ENCODE data around the gene FAM135A. TPM values are rescaled to one million over a fixed set of nuclear protein-coding genes. Genes with fewer than 3 reads are reported as not detected.

Gene FAM135A
- total and polyA plus RNA-seq, 2 of the 8 experiments (the other 6 are each of a cell fraction or from before 2014, with no cell fraction given) = 17.4 to 35.7 TPM

DNA sequence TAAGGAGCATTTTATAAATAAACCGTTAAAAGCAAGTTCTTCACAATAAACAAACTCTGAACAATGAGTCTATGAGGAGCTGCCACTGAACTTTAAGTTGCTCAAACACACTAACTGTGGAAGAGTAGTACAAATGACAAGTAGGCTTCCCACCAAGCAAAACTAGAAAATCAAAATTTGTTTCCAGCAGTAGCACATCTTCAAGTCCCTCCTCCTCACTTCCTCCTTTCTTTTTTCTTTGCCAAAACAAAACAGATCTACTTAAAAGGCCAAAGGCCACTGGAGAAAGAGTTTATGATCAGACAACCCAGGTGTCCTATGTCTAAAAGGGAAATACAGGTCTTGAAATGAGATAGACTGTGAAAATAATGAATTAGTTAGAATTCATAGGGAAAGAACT lies 17.1 kb upstream of the FAM135A start:
- no peak for FAIRE-seq
- CTCF ChIA-PET (ENCODE audit: partially characterized antibody) = no interaction called here
- no peak overlapping the region for H2AFZ ChIP-seq (ENCODE audit: low read length)
- TF ChIP-seq GTF2F1 (IDR thresholded peaks at IDR 0.05; ENCODE audit: borderline replicate concordance, low read depth, low read length) (no peak), EP300 (IDR thresholded peaks at IDR 0.05; ENCODE audit: borderline replicate concordance in 1 of 2, low read depth in 2 of 2, low read length in 2 of 2) (no peak), CHD2 (IDR thresholded peaks at IDR 0.05; ENCODE audit: low read length) (no peak), BACH1 (IDR thresholded peaks at IDR 0.05; ENCODE audit: low read length) (no peak), KDM1A (IDR thresholded peaks at IDR 0.05; ENCODE audit: borderline replicate concordance, low read length) (no peak), SIRT6 (IDR thresholded peaks at IDR 0.05; ENCODE audit: low read length) (no peak), RBBP5 (IDR thresholded peaks at IDR 0.05; ENCODE audit: borderline replicate concordance, low read depth, low read length) (no peak), BRCA1 (IDR thresholded peaks at IDR 0.05; ENCODE audit: low read depth, low read length) (no peak), RAD21 (IDR thresholded peaks at IDR 0.05 in 1 of 2, conservative IDR thresholded peaks at IDR 0.05 in 1 of 2; ENCODE audit: low read depth in 2 of 2, low read length in 2 of 2) (no peak), ASH2L (IDR thresholded peaks at IDR 0.05; ENCODE audit: low read length) (no peak), POU5F1 (IDR thresholded peaks at IDR 0.05; ENCODE audit: low read depth, low read length) (no peak), KDM5A (IDR thresholded peaks at IDR 0.05; ENCODE audit: low read length) (no peak)
- TF ChIP-seq, protein P1, sequence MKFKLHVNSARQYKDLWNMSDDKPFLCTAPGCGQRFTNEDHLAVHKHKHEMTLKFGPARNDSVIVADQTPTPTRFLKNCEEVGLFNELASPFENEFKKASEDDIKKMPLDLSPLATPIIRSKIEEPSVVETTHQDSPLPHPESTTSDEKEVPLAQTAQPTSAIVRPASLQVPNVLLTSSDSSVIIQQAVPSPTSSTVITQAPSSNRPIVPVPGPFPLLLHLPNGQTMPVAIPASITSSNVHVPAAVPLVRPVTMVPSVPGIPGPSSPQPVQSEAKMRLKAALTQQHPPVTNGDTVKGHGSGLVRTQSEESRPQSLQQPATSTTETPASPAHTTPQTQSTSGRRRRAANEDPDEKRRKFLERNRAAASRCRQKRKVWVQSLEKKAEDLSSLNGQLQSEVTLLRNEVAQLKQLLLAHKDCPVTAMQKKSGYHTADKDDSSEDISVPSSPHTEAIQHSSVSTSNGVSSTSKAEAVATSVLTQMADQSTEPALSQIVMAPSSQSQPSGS (IDR thresholded peaks at IDR 0.05; ENCODE audit: low read length) = no peak

More for the DNA sequence above, 17.1 kb upstream of the FAM135A start:
- Histone ChIP-seq H4K91ac (replicated peaks; ENCODE audit: insufficient read length, low read length) (no peak overlapping the region), H3K4me3 (ENCODE audit: extremely low read depth in 1 of 4, insufficient read depth in 2 of 4, low read depth in 3 of 4, low read length in 4 of 4) (no peak overlapping the region), H3K4ac (replicated peaks; ENCODE audit: insufficient read length, low read depth, low read length) (no peak overlapping the region), H3K27ac (ENCODE audit: low read depth, low read length) (no peak overlapping the region), H4K5ac (ENCODE audit: insufficient read length, low read depth, low read length) (no peak overlapping the region), H3K23me2 (ENCODE audit: low read depth, low read length) (no peaks in the 10 kb centered on the region), H3K4me1 (replicated peaks in 1 of 4; ENCODE audit: control insufficient read depth in 3 of 4, insufficient read depth in 4 of 4, low read length in 3 of 4) (peaks cover 0 to 3% (median 0%) of the 10 kb centered on the region in 4 experiments; a peak in 2 of 7 replicates), H3K14ac (ENCODE audit: insufficient read length) (no peak overlapping the region), H3K79me1 (ENCODE audit: low read depth, low read length) (no peaks in the 10 kb centered on the region), H3K9ac (replicated peaks in 1 of 4; ENCODE audit: extremely low read depth in 1 of 4, low read depth in 3 of 4, low read length in 3 of 4) (no peak overlapping the region), H3K56ac (replicated peaks; ENCODE audit: insufficient read length, low read depth, low read length) (no peak overlapping the region), H3K79me2 (ENCODE audit: control insufficient read depth in 1 of 2, insufficient read depth in 2 of 2, low read length in 2 of 2) (no peaks in the 10 kb centered on the region), H3K23ac (ENCODE audit: insufficient read length) (no peak overlapping the region), H2BK12ac (ENCODE audit: low read depth, low read length) (no peak overlapping the region), H4K8ac (ENCODE audit: extremely low read depth, insufficient read depth, low read length) (no peak overlapping the region), H3K18ac (ENCODE audit: extremely low read depth, low read length) (no peak overlapping the region), H4K20me1 (replicated peaks in 1 of 2; ENCODE audit: control insufficient read depth in 1 of 2, insufficient read depth in 2 of 2, low read length in 2 of 2) (no peaks in the 10 kb centered on the region), H3K9me3 (ENCODE audit: insufficient read depth in 2 of 2, low read depth in 1 of 2, low read length in 1 of 2) (no peaks in the 10 kb centered on the region), H3K4me2 (ENCODE audit: insufficient read depth in 1 of 2, low read depth in 2 of 2, low read length in 2 of 2) (no peak overlapping the region), H2BK120ac (replicated peaks; ENCODE audit: low read depth, low read length) (no peak overlapping the region), H2AK5ac (ENCODE audit: low read depth, low read length) (no peak overlapping the region), H2BK5ac (ENCODE audit: low read depth, low read length) (no peak overlapping the region), H2BK20ac (ENCODE audit: low read length) (no peak overlapping the region), H2BK15ac (ENCODE audit: low read length) (no peak overlapping the region), H3K27me3 (replicated peaks in 1 of 4; ENCODE audit: control insufficient read depth in 3 of 4, extremely low read depth in 1 of 4, insufficient read depth in 3 of 4, low read length in 3 of 4) (no peaks in the 10 kb centered on the region), H3K36me3 (ENCODE audit: control insufficient read depth in 2 of 4, insufficient read depth in 4 of 4, low read length in 3 of 4) (no peaks in the 10 kb centered on the region)
- 91 to 100% methylated on average over 1 of the region's 1 CpG for WGBS, 2 experiments (ENCODE audit: extremely low coverage in 1 of 2, insufficient coverage in 1 of 2, insufficient read length in 1 of 2, insufficient replicate concordance in 2 of 2, low coverage in 1 of 2, low lambda C conversion rate in 2 of 2, missing lambda C conversion rate in 1 of 2)
- DNase-seq (ENCODE audit: low read depth in 1 of 2, low spot score in 2 of 2) = no peak
- POLR2A ChIA-PET (ENCODE audit: partially characterized antibody) = interaction anchor here (2.3 kb wide), 1 partner anchor 17 kb away, joined by 14 read pairs; the partner anchor contains the start of gene FAM135A

Data from H1 (cell line).